HEK293 (cell line): ENCODE measurements around the gene LRRC15.
A peak's percentile ranks its signal among the peaks of the same experiment; 100 is the strongest.

Source experiments
- CTCF ChIA-PET: fragments of 350-600 bp; formaldehyde crosslinking; extraction: SDS; loops from one replicate; lab custom pipeline; 2021; ENCODE audit warnings: antibody characterized with exemption; lab: Yijun Ruan, JAX
- POLR2A ChIA-PET: fragments of 300-600 bp; formaldehyde crosslinking; extraction: SDS; loops from one replicate; lab custom pipeline; 2020; ENCODE audit warnings: antibody characterized with exemption, inconsistent platforms; lab: Yijun Ruan, JAX
- H3K27ac ChIP-seq: fragments of 200-500 bp; sonication (Bioruptor generic); 2 replicates; pipeline ENCODE4 v1.5.1; 2014; ENCODE audit warnings: low read depth, low read length, control low read depth, inconsistent platforms; ENCODE audit errors: extremely low read depth
- H3K36me3 ChIP-seq, 2 experiments: fragments of 200-500 bp in 1 of 2; sonication (Bioruptor generic) in 1 of 2; 1 replicate in 1 of 2; 2 replicates in 1 of 2; pipeline ENCODE4 v1.5.1; 2014 to 2017; ENCODE audit warnings: inconsistent platforms in 2 of 2, low read length in 2 of 2; ENCODE audit not compliant: control insufficient read depth in 2 of 2, insufficient read depth in 1 of 2
- H3K4me1 ChIP-seq: fragments of 200-500 bp; sonication (Bioruptor generic); 2 replicates; pipeline ENCODE4 v1.5.1; 2014; ENCODE audit warnings: mild to moderate bottlenecking, low read length, inconsistent platforms; ENCODE audit not compliant: control insufficient read depth, insufficient read depth
- H3K4me3 ChIP-seq: 2 replicates; pipeline ENCODE4 v1.5.1; 2011; ENCODE audit warnings: low read depth, mild to moderate bottlenecking, control low read depth, low read length, moderate library complexity
- H3K9me3 ChIP-seq: fragments of 200-500 bp; sonication (Bioruptor generic); 2 replicates; pipeline ENCODE4 v1.5.1; 2014; ENCODE audit warnings: low read depth, low read length, inconsistent platforms; ENCODE audit not compliant: control insufficient read depth, insufficient read depth
- GLI2 ChIP-seq: fragments of 450-650 bp; formaldehyde crosslinking; IDR thresholded peaks from 2 replicates; pipeline ENCODE4; 2017; ENCODE audit warnings: missing biosample characterization, missing genetic modification characterization, low read depth, borderline replicate concordance
- SCRT1 ChIP-seq: fragments of 450-650 bp; formaldehyde crosslinking; IDR thresholded peaks from 2 replicates; pipeline ENCODE4 v1.5.1; 2016; ENCODE audit warnings: missing biosample characterization, missing genetic modification characterization, borderline replicate concordance
- ZBTB1 ChIP-seq: fragments of 450-650 bp; formaldehyde crosslinking; IDR thresholded peaks from 2 replicates; pipeline ENCODE4 v1.5.1; 2016; ENCODE audit warnings: missing biosample characterization, missing genetic modification characterization
- ZFP37 ChIP-seq: fragments of 450-650 bp; formaldehyde crosslinking; IDR thresholded peaks from 2 replicates; pipeline ENCODE4 v1.5.1; 2016; ENCODE audit warnings: missing biosample characterization, missing genetic modification characterization
- ZIC2 ChIP-seq: fragments of 450-650 bp; formaldehyde crosslinking; IDR thresholded peaks from 2 replicates; pipeline ENCODE4 v1.5.1; 2016; ENCODE audit warnings: missing biosample characterization, missing genetic modification characterization
- ZNF335 ChIP-seq: fragments of 450-650 bp; formaldehyde crosslinking; conservative IDR thresholded peaks from 2 replicates; pipeline ENCODE4 v1.5.1; 2016; ENCODE audit warnings: missing biosample characterization, missing genetic modification characterization
- ZNF354C ChIP-seq: fragments of 450-650 bp; formaldehyde crosslinking; IDR thresholded peaks from 2 replicates; pipeline ENCODE4 v1.5.1; 2016; ENCODE audit warnings: missing biosample characterization, missing genetic modification characterization, low read depth, borderline replicate concordance
- ZNF571 ChIP-seq: fragments of 450-650 bp; formaldehyde crosslinking; IDR thresholded peaks from 2 replicates; pipeline ENCODE4 v1.5.0; 2017; ENCODE audit warnings: missing biosample characterization, missing genetic modification characterization
- ZNF596 ChIP-seq: fragments of 450-650 bp; IDR thresholded peaks from 2 replicates; pipeline ENCODE4 v1.5.0; 2018; ENCODE audit warnings: missing biosample characterization, mild to moderate bottlenecking, missing genetic modification characterization, moderate library complexity
- ZNF747 ChIP-seq: fragments of 450-650 bp; formaldehyde crosslinking; IDR thresholded peaks from 2 replicates; pipeline ENCODE4 v1.5.1; 2016; ENCODE audit warnings: missing biosample characterization, missing genetic modification characterization
- ZNF768 ChIP-seq: fragments of 450-650 bp; formaldehyde crosslinking; IDR thresholded peaks from 2 replicates; pipeline ENCODE4 v1.5.1; 2018; ENCODE audit warnings: missing biosample characterization, mild to moderate bottlenecking, missing genetic modification characterization
- ZNF837 ChIP-seq: fragments of 450-650 bp; formaldehyde crosslinking; IDR thresholded peaks from 2 replicates; pipeline ENCODE4 v1.5.1; 2016; ENCODE audit warnings: missing biosample characterization, missing genetic modification characterization
- ZSCAN30 ChIP-seq: fragments of 450-650 bp; IDR thresholded peaks from 2 replicates; pipeline ENCODE4 v1.5.1; 2018; ENCODE audit warnings: missing biosample characterization, mild to moderate bottlenecking, missing genetic modification characterization, moderate library complexity
- TF ChIP-seq, protein P1 (sequence below): fragments of 450-650 bp; formaldehyde crosslinking; IDR thresholded peaks from 2 replicates; pipeline ENCODE4; 2016; ENCODE audit warnings: missing biosample characterization, missing genetic modification characterization
- TF ChIP-seq, protein P2 (sequence below): fragments of 450-650 bp; formaldehyde crosslinking; IDR thresholded peaks from 2 replicates; pipeline ENCODE4 v1.5.1; 2016; ENCODE audit warnings: missing biosample characterization, missing genetic modification characterization, borderline replicate concordance
- TF ChIP-seq, protein P3 (sequence below): fragments of 450-650 bp; formaldehyde crosslinking; IDR thresholded peaks from 2 replicates; pipeline ENCODE4 v1.5.1; 2016; ENCODE audit warnings: missing biosample characterization, missing genetic modification characterization
- TF ChIP-seq, protein P4 (sequence below): fragments of 450-650 bp; formaldehyde crosslinking; IDR thresholded peaks from 2 replicates; pipeline ENCODE4 v1.5.1; 2017; ENCODE audit warnings: missing biosample characterization, mild to moderate bottlenecking, missing genetic modification characterization, moderate library complexity
- TF ChIP-seq, protein P5 (sequence below): fragments of 450-650 bp; formaldehyde crosslinking; IDR thresholded peaks from 2 replicates; pipeline ENCODE4 v1.5.1; 2016; ENCODE audit warnings: missing biosample characterization, missing genetic modification characterization
- TF ChIP-seq, protein P6 (sequence below): fragments of 450-650 bp; formaldehyde crosslinking; IDR thresholded peaks from 2 replicates; pipeline ENCODE4 v1.5.1; 2017; ENCODE audit warnings: missing biosample characterization, missing genetic modification characterization

Gene LRRC15

DNA sequence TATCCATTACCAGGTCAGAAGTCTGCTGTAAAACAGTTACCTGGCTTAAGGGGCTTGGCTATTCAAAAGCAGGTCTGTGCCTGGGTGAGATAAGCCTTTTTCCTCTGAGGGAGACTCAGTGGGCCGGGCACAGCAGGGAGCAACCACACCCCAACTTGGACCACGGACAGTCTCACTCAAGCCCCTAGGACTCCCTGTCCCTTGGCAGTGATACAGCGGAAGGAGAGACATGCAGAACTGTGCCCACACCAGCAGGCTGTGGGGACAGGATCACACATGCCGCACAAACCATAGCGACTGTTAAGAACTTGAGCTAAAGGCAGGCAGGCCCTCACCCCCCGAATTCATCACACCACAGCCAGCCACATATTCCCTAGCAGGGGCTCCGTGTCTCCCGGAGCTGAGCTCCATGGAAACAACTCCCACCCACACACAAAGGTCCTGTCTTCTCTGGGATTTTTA is 32.4 kb upstream of the LRRC15 start:
- no peak overlapping the region for H3K27ac ChIP-seq
- H3K36me3 ChIP-seq = peaks cover 0 to 24% of the 10 kb centered on the region in 2 experiments; a peak in 1 of 3 replicates
- ChIA-PET POLR2A (no interaction called here), CTCF (interaction anchor here (0.6 to 2.8 kb wide), 5 partner anchors 34 to 67 kb away, joined by 3 to 20 read pairs (median 3); no protein-coding TSS in a partner anchor)
- no peaks in the 10 kb centered on the region for H3K9me3 ChIP-seq
- no peak for TF ChIP-seq ZNF354C (tag by site-specific recombination)
- TF ChIP-seq ZIC2 (tag by site-specific recombination) = 0 out of 2 replicates have a peak, but pooled peaks have one; percentile 28
- no peak overlapping the region for H3K4me3 ChIP-seq
- no peaks in the 10 kb centered on the region for H3K4me1 ChIP-seq

DNA sequence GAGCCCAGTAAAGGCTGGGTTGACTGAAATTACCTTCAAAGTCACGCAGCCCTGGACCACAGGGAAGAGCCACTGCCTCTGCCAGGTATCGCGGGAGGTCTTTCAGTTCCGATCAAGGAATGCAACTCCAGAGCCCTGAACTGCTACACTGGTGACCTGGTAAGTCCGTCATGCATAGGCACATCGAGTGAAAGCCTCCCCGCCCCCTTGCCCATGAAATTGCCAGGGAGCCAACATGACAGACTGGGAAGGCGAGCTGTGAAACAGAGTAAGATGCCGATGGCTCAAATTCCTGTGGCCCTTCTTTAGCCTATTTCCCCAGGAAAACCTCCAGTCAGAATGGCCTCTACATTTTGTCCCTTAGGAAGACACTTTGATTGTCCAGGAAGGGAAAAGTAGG is 31.8 kb upstream of the LRRC15 start:
- Histone ChIP-seq H3K9me3 (no peaks in the 10 kb centered on the region), H3K4me1 (no peaks in the 10 kb centered on the region), H3K4me3 (no peak overlapping the region), H3K27ac (no peak overlapping the region), H3K36me3 (peaks cover 0 to 24% of the 10 kb centered on the region in 2 experiments; a peak in 1 of 3 replicates)
- CTCF ChIA-PET = interaction anchor here (0.6 to 1.1 kb wide), 2 partner anchors 33 to 51 kb away, joined by 3 to 4 read pairs; no protein-coding TSS in a partner anchor
- TF ChIP-seq ZNF768 (tag by site-specific recombination) = no peak
- no peak for TF ChIP-seq ZNF571 (tag by site-specific recombination)
- no peak for TF ChIP-seq ZBTB1 (tag by site-specific recombination)
- TF ChIP-seq ZFP37 (tag by site-specific recombination) = no peak
- TF ChIP-seq, protein P1, sequence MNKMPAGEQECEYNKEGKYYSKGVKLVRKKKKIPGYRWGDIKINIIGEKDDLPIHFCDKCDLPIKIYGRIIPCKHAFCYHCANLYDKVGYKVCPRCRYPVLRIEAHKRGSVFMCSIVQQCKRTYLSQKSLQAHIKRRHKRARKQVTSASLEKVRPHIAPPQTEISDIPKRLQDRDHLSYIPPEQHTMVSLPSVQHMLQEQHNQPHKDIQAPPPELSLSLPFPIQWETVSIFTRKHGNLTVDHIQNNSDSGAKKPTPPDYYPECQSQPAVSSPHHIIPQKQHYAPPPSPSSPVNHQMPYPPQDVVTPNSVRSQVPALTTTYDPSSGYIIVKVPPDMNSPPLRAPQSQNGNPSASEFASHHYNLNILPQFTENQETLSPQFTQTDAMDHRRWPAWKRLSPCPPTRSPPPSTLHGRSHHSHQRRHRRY (tag by site-specific recombination) = no peak
- TF ChIP-seq ZSCAN30 (tag by site-specific recombination) = no peak
- TF ChIP-seq, protein P2, sequence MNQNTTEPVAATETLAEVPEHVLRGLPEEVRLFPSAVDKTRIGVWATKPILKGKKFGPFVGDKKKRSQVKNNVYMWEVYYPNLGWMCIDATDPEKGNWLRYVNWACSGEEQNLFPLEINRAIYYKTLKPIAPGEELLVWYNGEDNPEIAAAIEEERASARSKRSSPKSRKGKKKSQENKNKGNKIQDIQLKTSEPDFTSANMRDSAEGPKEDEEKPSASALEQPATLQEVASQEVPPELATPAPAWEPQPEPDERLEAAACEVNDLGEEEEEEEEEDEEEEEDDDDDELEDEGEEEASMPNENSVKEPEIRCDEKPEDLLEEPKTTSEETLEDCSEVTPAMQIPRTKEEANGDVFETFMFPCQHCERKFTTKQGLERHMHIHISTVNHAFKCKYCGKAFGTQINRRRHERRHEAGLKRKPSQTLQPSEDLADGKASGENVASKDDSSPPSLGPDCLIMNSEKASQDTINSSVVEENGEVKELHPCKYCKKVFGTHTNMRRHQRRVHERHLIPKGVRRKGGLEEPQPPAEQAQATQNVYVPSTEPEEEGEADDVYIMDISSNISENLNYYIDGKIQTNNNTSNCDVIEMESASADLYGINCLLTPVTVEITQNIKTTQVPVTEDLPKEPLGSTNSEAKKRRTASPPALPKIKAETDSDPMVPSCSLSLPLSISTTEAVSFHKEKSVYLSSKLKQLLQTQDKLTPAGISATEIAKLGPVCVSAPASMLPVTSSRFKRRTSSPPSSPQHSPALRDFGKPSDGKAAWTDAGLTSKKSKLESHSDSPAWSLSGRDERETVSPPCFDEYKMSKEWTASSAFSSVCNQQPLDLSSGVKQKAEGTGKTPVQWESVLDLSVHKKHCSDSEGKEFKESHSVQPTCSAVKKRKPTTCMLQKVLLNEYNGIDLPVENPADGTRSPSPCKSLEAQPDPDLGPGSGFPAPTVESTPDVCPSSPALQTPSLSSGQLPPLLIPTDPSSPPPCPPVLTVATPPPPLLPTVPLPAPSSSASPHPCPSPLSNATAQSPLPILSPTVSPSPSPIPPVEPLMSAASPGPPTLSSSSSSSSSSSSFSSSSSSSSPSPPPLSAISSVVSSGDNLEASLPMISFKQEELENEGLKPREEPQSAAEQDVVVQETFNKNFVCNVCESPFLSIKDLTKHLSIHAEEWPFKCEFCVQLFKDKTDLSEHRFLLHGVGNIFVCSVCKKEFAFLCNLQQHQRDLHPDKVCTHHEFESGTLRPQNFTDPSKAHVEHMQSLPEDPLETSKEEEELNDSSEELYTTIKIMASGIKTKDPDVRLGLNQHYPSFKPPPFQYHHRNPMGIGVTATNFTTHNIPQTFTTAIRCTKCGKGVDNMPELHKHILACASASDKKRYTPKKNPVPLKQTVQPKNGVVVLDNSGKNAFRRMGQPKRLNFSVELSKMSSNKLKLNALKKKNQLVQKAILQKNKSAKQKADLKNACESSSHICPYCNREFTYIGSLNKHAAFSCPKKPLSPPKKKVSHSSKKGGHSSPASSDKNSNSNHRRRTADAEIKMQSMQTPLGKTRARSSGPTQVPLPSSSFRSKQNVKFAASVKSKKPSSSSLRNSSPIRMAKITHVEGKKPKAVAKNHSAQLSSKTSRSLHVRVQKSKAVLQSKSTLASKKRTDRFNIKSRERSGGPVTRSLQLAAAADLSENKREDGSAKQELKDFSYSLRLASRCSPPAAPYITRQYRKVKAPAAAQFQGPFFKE = no peak
- no peak for TF ChIP-seq ZNF596 (tag by site-specific recombination)
- TF ChIP-seq SCRT1 (tag by site-specific recombination) = no peak
- TF ChIP-seq, protein P3, sequence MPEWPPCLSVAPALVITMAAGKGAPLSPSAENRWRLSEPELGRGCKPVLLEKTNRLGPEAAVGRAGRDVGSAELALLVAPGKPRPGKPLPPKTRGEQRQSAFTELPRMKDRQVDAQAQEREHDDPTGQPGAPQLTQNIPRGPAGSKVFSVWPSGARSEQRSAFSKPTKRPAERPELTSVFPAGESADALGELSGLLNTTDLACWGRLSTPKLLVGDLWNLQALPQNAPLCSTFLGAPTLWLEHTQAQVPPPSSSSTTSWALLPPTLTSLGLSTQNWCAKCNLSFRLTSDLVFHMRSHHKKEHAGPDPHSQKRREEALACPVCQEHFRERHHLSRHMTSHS = no peak
- TF ChIP-seq ZNF747 = no peak
- TF ChIP-seq ZNF335 (tag by site-specific recombination) = no peak
- no peak for TF ChIP-seq ZNF837 (tag by site-specific recombination)
- TF ChIP-seq, protein P4, sequence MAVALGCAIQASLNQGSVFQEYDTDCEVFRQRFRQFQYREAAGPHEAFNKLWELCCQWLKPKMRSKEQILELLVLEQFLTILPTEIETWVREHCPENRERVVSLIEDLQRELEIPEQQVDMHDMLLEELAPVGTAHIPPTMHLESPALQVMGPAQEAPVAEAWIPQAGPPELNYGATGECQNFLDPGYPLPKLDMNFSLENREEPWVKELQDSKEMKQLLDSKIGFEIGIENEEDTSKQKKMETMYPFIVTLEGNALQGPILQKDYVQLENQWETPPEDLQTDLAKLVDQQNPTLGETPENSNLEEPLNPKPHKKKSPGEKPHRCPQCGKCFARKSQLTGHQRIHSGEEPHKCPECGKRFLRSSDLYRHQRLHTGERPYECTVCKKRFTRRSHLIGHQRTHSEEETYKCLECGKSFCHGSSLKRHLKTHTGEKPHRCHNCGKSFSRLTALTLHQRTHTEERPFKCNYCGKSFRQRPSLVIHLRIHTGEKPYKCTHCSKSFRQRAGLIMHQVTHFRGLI (tag by site-specific recombination) = no peak
- TF ChIP-seq, protein P5, sequence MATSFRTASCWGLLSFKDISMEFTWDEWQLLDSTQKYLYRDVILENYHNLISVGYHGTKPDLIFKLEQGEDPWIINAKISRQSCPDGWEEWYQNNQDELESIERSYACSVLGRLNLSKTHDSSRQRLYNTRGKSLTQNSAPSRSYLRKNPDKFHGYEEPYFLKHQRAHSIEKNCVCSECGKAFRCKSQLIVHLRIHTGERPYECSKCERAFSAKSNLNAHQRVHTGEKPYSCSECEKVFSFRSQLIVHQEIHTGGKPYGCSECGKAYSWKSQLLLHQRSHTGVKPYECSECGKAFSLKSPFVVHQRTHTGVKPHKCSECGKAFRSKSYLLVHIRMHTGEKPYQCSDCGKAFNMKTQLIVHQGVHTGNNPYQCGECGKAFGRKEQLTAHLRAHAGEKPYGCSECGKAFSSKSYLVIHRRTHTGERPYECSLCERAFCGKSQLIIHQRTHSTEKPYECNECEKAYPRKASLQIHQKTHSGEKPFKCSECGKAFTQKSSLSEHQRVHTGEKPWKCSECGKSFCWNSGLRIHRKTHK (tag by site-specific recombination) = no peak
- no peak for TF ChIP-seq GLI2
- TF ChIP-seq, protein P6, sequence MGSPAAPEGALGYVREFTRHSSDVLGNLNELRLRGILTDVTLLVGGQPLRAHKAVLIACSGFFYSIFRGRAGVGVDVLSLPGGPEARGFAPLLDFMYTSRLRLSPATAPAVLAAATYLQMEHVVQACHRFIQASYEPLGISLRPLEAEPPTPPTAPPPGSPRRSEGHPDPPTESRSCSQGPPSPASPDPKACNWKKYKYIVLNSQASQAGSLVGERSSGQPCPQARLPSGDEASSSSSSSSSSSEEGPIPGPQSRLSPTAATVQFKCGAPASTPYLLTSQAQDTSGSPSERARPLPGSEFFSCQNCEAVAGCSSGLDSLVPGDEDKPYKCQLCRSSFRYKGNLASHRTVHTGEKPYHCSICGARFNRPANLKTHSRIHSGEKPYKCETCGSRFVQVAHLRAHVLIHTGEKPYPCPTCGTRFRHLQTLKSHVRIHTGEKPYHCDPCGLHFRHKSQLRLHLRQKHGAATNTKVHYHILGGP (tag by site-specific recombination) = no peak
- POLR2A ChIA-PET = no interaction called here
